ENCODE results near the gene CSNK1D.

- TF ChIP-seq, protein P1, sequence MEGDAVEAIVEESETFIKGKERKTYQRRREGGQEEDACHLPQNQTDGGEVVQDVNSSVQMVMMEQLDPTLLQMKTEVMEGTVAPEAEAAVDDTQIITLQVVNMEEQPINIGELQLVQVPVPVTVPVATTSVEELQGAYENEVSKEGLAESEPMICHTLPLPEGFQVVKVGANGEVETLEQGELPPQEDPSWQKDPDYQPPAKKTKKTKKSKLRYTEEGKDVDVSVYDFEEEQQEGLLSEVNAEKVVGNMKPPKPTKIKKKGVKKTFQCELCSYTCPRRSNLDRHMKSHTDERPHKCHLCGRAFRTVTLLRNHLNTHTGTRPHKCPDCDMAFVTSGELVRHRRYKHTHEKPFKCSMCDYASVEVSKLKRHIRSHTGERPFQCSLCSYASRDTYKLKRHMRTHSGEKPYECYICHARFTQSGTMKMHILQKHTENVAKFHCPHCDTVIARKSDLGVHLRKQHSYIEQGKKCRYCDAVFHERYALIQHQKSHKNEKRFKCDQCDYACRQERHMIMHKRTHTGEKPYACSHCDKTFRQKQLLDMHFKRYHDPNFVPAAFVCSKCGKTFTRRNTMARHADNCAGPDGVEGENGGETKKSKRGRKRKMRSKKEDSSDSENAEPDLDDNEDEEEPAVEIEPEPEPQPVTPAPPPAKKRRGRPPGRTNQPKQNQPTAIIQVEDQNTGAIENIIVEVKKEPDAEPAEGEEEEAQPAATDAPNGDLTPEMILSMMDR (conservative IDR thresholded peaks at IDR 0.05; ENCODE audit: low read depth in 2 of 2) = no peak
- TF ChIP-seq ETS1 (IDR thresholded peaks at IDR 0.05) (no peak), EZH2phosphoT487 (IDR thresholded peaks at IDR 0.05; ENCODE audit: unreplicated experiment) (no peak), REST (IDR thresholded peaks at IDR 0.05; ENCODE audit: unreplicated experiment) (no peak)
These were observed 35.6 kb downstream of the CSNK1D start for GRCh38 chr17:82237746-82238471.
